HepG2 (cell line): Measurements from ENCODE around the gene BPIFA1. TPM values are rescaled to one million over a fixed set of nuclear protein-coding genes. Genes with fewer than 3 reads are reported as not detected.

ENCODE experiments used
- ATAC-seq: fragments of 200-7000 bp; cut with Tn5 transposase; 3 replicates; pipeline ENCODE4 v1.9.1; 2020; ENCODE audit warnings: mild to moderate bottlenecking, moderate library complexity
- BruUV-seq: library from RNA; stranded (reverse); fragments of 400-500 nt; replicated peaks from 2 replicates; lab custom pipeline; 2021; lab: Mats Ljungman, UMichigan
- CTCF ChIA-PET: fragments of 300-600 bp; formaldehyde crosslinking; extraction: SDS; loops from one replicate; lab custom pipeline; 2021; ENCODE audit warnings: low total read pairs, inconsistent platforms, low intra/inter-chr PET ratio; lab: Yijun Ruan, JAX
- POLR2A ChIA-PET: fragments of 350-600 bp; sonication (Branson Sonifier 250); formaldehyde crosslinking; loops from one replicate; lab custom pipeline; 2020; ENCODE audit warnings: antibody characterized with exemption, inconsistent platforms; lab: Yijun Ruan, JAX
- DNase-seq: peaks from one replicate; pipeline ENCODE4 v3.0.0-alpha.2; 2015; ENCODE audit warnings: low spot score
- FAIRE-seq: peaks from 3 replicates; lab custom pipeline; 2011; peaks lifted over from hg19 to GRCh38; lab: Jason Lieb, UNC
- H2AFZ ChIP-seq: one replicate; pipeline ENCODE4 v1.6.1; 2011; ENCODE audit warnings: low read length, inconsistent platforms
- H3K27ac ChIP-seq: fragments of 300-600 bp; 3 replicates; pipeline ENCODE4 v1.8.0; 2011; ENCODE audit warnings: mixed run types, mild to moderate bottlenecking, mixed read lengths, low read length, inconsistent platforms; ENCODE audit not compliant: insufficient read depth; ENCODE audit errors: extremely low read length
- H3K27me3 ChIP-seq, 2 experiments: fragments of 200-600 bp in 1 of 2; 2 replicates in 1 of 2; 3 replicates in 1 of 2; pipeline versions ENCODE4 v1.6.0 to v1.8.0; 2011; ENCODE audit warnings: low read length in 2 of 2, mild to moderate bottlenecking in 2 of 2, moderate library complexity in 2 of 2, inconsistent platforms in 1 of 2; ENCODE audit not compliant: insufficient read depth in 2 of 2, control insufficient read depth in 1 of 2
- H3K36me3 ChIP-seq, 2 experiments: fragments of 200-600 bp in 1 of 2; replicated peaks in 1 of 2; 2 replicates in 1 of 2; 3 replicates in 1 of 2; pipeline versions ENCODE4 v1.5.1 to v1.8.0; 2011; ENCODE audit warnings: low read length in 2 of 2, inconsistent platforms in 1 of 2; ENCODE audit not compliant: insufficient read depth in 2 of 2, control insufficient read depth in 1 of 2
- H3K4me1 ChIP-seq: 2 replicates; pipeline ENCODE4 v1.5.1; 2012; ENCODE audit warnings: low read length, inconsistent platforms; ENCODE audit not compliant: insufficient read depth
- H3K4me2 ChIP-seq: 2 replicates; pipeline ENCODE4 v1.6.0; 2011; ENCODE audit warnings: low read depth, low read length, inconsistent platforms
- H3K4me3 ChIP-seq, 3 experiments: fragments of 200-600 bp in 1 of 3; sonication (generic), shearing (Covaris generic) in 1 of 3; replicated peaks in 1 of 3; 2 replicates each; pipeline ENCODE4 v1.5.1; 2011 to 2016; ENCODE audit warnings: low read length in 3 of 3, inconsistent platforms in 2 of 3, low read depth in 2 of 3, mild to moderate bottlenecking in 2 of 3, control low read depth in 1 of 3, mixed read lengths in 1 of 3; ENCODE audit not compliant: insufficient read depth in 1 of 3
- H3K79me2 ChIP-seq: one replicate; pipeline ENCODE4 v1.6.1; 2011; ENCODE audit warnings: low read length, inconsistent platforms; ENCODE audit not compliant: insufficient read depth
- H3K9ac ChIP-seq: 2 replicates; pipeline ENCODE4 v1.6.0; 2011; ENCODE audit warnings: mild to moderate bottlenecking, low read depth, low read length, inconsistent platforms; ENCODE audit not compliant: insufficient read depth
- H3K9me3 ChIP-seq: 2 replicates; pipeline ENCODE4 v1.5.1; 2012; ENCODE audit warnings: mild to moderate bottlenecking, low read length
- H4K20me1 ChIP-seq: 2 replicates; pipeline ENCODE4 v1.6.0; 2011; ENCODE audit warnings: inconsistent platforms, mild to moderate bottlenecking, low read length, moderate library complexity; ENCODE audit not compliant: insufficient read depth
- CEBPG ChIP-seq: IDR thresholded peaks from 2 replicates; pipeline ENCODE4 v1.6.1; 2016
- MATR3 ChIP-seq: sonication (generic); formaldehyde crosslinking; IDR thresholded peaks from 2 replicates; pipeline ENCODE4 v1.4.0; 2020; ENCODE audit warnings: missing genetic modification reagents
- MTA3 ChIP-seq: sonication (generic); formaldehyde crosslinking; IDR thresholded peaks from 2 replicates; pipeline ENCODE4 v1.4.0; 2020; ENCODE audit warnings: missing genetic modification reagents
- PPARG ChIP-seq: conservative IDR thresholded peaks from 2 replicates; pipeline ENCODE4 v1.6.1; 2016; ENCODE audit warnings: missing biosample characterization, missing genetic modification reagents
- PRMT3 ChIP-seq: sonication (generic); formaldehyde crosslinking; IDR thresholded peaks from 2 replicates; pipeline ENCODE4 v1.8.1; 2022; ENCODE audit warnings: low read depth, mild to moderate bottlenecking, moderate library complexity, missing genetic modification reagents, borderline replicate concordance
- SALL2 ChIP-seq: sonication (generic); formaldehyde crosslinking; IDR thresholded peaks from 2 replicates; pipeline ENCODE4 v1.8.1; 2023; ENCODE audit warnings: mild to moderate bottlenecking, missing genetic modification reagents, inconsistent platforms
- SRY ChIP-seq: sonication (generic); formaldehyde crosslinking; IDR thresholded peaks from 2 replicates; pipeline ENCODE4 v1.8.0; 2022; ENCODE audit warnings: mild to moderate bottlenecking, missing genetic modification reagents
- ZC3H13 ChIP-seq: sonication (generic); formaldehyde crosslinking; IDR thresholded peaks from 2 replicates; pipeline ENCODE4 v1.8.1; 2023; ENCODE audit warnings: mild to moderate bottlenecking, missing genetic modification reagents, moderate library complexity
- ZFX ChIP-seq: sonication (generic); formaldehyde crosslinking; IDR thresholded peaks from 2 replicates; pipeline ENCODE4 v1.4.0; 2020; ENCODE audit warnings: mild to moderate bottlenecking, low read depth, missing genetic modification reagents, moderate library complexity
- ZNF383 ChIP-seq: sonication (generic); formaldehyde crosslinking; IDR thresholded peaks from 2 replicates; pipeline ENCODE4 v1.4.0; 2020; ENCODE audit warnings: missing genetic modification reagents, mild to moderate bottlenecking, borderline replicate concordance
- ZNF713 ChIP-seq: sonication (generic); formaldehyde crosslinking; IDR thresholded peaks from 2 replicates; pipeline ENCODE4 v1.4.0; 2020; ENCODE audit warnings: mild to moderate bottlenecking, missing genetic modification reagents
- ZNF782 ChIP-seq: sonication (generic); formaldehyde crosslinking; IDR thresholded peaks from 2 replicates; pipeline ENCODE4 v1.4.0; 2020; ENCODE audit warnings: missing genetic modification reagents, mild to moderate bottlenecking, borderline replicate concordance
- ZNF879 ChIP-seq: sonication (generic); formaldehyde crosslinking; IDR thresholded peaks from 2 replicates; pipeline ENCODE4 v1.8.1; 2023; ENCODE audit warnings: missing genetic modification reagents
- WGBS: methylation state at CpG from one replicate; pipeline ENCODE4 v1.1.6; 2017; ENCODE audit warnings: low lambda C conversion rate; 5-methylcytosine and 5-hydroxymethylcytosine counted together
- in situ Hi-C: cut with HindIII; loops from 2 replicates; pipeline ENCODE4 v1.10.0; 2017; ENCODE audit warnings: low pct_unique_long_range_greater_than_20kb; ENCODE audit not compliant: extremely low pct_ligation_motif_present
- intact Hi-C: fragments of 100-400 bp; cut with micrococcal nuclease; formaldehyde crosslinking; loops from one replicate; pipeline ENCODE4 v1.10.0; 2022; ENCODE audit not compliant: unreplicated experiment
- polyA plus RNA-seq, 8 experiments: library from polyadenylated mRNA; depleted of rRNA in 3 of 8; stranded (reverse) in 7 of 8; unstranded in 1 of 8; fragments of >200 nt; fragmentation: Illumina TruSeq in 4 of 8; extraction: Trizol in 4 of 8; gene quantifications; 2 replicates each; pipeline versions ENCODE4 v1.2.1 to v1.2.3, GENCODE V29; 2011 to 2016; ENCODE audit warnings: low read depth in 4 of 8, missing spikeins in 1 of 8, mixed read lengths in 1 of 8; ENCODE audit not compliant: insufficient read depth in 1 of 8
- total RNA-seq, 5 experiments: library from RNA; depleted of rRNA; stranded (reverse); fragments of >200 nt; fragmentation: Illumina TruSeq; extraction: Trizol; gene quantifications; 2 replicates each; pipeline ENCODE4 v1.2.3, GENCODE V29; 2016; ENCODE audit warnings: low read depth in 1 of 5
- TF ChIP-seq, protein P1 (sequence below): sonication (generic); formaldehyde crosslinking; IDR thresholded peaks from 2 replicates; pipeline ENCODE4 v1.5.0; 2020; ENCODE audit warnings: mild to moderate bottlenecking, missing genetic modification reagents

The BPIFA1 gene
- total and polyA plus RNA-seq, 2 of the 13 experiments (the other 11 are each of a cell fraction or from before 2014, with no cell fraction given): not detected

DNA sequence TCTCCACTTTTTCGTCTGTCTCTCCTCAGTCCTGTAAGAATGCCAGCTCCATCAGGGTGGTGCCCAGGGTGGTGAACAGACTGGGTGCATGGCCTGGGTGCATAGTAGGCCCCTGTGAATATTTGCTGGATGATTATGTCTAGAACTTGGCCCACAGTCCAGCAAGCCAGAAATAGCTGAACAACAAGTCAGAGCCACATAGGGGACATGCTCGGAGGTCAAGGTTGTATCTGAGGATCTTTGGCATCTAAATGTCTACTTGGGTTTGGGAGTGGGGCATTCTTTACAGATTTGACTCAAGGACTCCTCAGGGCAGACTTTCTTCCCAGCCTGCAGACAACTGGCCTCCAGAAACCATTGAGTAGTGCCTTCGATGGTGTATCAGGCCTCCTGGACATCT is 36.8 kb upstream of the BPIFA1 start:
- ChIA-PET POLR2A (no interaction called here), CTCF (no interaction called here)
- Histone ChIP-seq H3K79me2 (no peaks in the 10 kb centered on the region), H2AFZ (no peak overlapping the region), H3K4me3 (no peak overlapping the region), H3K9me3 (no peaks in the 10 kb centered on the region), H3K9ac (no peak overlapping the region), H3K27ac (no peak overlapping the region), H3K4me2 (no peak overlapping the region), H3K27me3 (peaks cover 3 to 45% of the 10 kb centered on the region in 2 experiments; a peak in 3 of 5 replicates), H4K20me1 (no peaks in the 10 kb centered on the region), H3K4me1 (no peaks in the 10 kb centered on the region), H3K36me3 (no peaks in the 10 kb centered on the region)
- ATAC-seq (no peak), FAIRE-seq (no peak), DNase-seq (no peak)
- WGBS: 0% methylated on average over 3 of the region's 3 CpGs
- no TSS peak for BruUV-seq
- TF ChIP-seq CEBPG (no peak), PPARG (no peak), ZNF383 (CRISPR knock-in tag) (no peak), ZC3H13 (CRISPR knock-in tag) (no peak), ZNF782 (CRISPR knock-in tag) (no peak), MATR3 (CRISPR knock-in tag) (no peak), PRMT3 (no peak), ZFX (CRISPR knock-in tag) (no peak), MTA3 (no peak), SALL2 (CRISPR knock-in tag) (no peak), SRY (CRISPR knock-in tag) (no peak), ZNF713 (CRISPR knock-in tag) (no peak), ZNF879 (CRISPR knock-in tag) (no peak)
- TF ChIP-seq, protein P1, sequence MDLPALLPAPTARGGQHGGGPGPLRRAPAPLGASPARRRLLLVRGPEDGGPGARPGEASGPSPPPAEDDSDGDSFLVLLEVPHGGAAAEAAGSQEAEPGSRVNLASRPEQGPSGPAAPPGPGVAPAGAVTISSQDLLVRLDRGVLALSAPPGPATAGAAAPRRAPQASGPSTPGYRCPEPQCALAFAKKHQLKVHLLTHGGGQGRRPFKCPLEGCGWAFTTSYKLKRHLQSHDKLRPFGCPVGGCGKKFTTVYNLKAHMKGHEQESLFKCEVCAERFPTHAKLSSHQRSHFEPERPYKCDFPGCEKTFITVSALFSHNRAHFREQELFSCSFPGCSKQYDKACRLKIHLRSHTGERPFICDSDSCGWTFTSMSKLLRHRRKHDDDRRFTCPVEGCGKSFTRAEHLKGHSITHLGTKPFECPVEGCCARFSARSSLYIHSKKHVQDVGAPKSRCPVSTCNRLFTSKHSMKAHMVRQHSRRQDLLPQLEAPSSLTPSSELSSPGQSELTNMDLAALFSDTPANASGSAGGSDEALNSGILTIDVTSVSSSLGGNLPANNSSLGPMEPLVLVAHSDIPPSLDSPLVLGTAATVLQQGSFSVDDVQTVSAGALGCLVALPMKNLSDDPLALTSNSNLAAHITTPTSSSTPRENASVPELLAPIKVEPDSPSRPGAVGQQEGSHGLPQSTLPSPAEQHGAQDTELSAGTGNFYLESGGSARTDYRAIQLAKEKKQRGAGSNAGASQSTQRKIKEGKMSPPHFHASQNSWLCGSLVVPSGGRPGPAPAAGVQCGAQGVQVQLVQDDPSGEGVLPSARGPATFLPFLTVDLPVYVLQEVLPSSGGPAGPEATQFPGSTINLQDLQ: no peak
- intact Hi-C loops: no loop called here
- in situ Hi-C loops: no loop called here
